Measurements from ENCODE around the gene TCFL5. TPM values are rescaled to one million over a fixed set of nuclear protein-coding genes. Genes with fewer than 3 reads are reported as not detected.

TCFL5 gene
- total RNA-seq, 1 experiment from 2014 or later = 31.7 TPM

- DNase-seq (ENCODE audit: low read depth) = no peak
- in situ Hi-C loops (cut with HindIII; ENCODE audit: low pct_unique_long_range_greater_than_20kb, low sequenced_read_pairs) = no loop called here
Observed at GRCh38 chr20:62846166-62846890, 15.3 kb downstream of the TCFL5 start.

DNA sequence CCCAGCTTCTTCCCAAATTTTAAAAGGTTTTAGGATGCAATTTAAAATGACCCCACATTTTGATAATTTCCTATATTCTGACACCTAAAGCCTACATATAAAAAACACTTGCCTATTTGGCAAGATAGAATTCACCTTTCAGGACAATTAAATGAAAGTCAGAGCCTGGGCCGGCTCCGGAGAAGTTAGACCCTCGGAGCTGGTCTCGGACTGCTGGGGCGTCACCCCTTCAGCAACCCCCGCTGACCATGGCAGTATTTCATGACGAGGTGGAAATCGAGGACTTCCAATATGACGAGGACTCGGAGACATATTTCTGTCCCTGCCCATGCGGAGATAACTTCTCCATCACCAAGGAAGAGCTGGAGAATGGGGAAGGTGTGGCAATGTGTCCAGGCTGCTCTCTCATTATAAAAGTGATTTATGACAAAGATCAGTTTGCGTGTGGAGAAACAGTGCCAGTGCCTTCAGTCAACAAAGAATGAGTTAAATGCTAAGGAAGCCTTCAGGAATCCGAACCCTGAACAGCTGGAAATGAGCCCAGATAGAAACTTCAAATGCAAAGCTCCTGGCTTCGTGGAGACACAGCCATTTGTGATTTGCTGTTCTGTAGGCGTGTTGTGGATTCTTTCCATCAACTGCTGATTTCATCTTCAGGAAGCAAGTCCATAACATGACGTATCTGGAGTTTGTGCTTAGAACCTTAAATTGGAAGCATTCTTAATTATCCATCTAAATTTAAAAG, 16.0 kb downstream of the TCFL5 start:
- DNase-seq (ENCODE audit: low read depth) = no peak
- in situ Hi-C loops (cut with HindIII; ENCODE audit: low pct_unique_long_range_greater_than_20kb, low sequenced_read_pairs) = no loop called here

DNA sequence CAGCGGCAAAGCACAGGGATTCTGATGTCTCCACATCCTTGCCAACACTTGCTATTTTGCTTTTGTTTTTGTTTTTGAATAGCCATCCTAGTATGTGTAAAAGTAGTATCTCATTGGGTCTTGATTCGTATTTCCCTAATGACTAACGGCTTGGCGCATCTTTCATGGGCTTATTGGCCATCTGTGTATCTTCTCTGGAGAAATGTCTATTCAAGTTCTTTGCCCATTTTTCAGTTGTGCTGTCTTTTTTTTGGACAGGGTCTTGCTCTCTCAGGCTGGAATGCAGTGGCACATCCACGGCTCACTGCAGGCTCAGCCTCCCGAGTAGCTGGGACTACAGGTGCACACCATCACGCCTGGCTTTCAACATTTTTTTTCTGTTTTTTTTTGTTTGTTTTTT, 17.4 kb downstream of the TCFL5 start:
- in situ Hi-C loops (cut with HindIII; ENCODE audit: low pct_unique_long_range_greater_than_20kb, low sequenced_read_pairs) = no loop called here
- no peak for DNase-seq (ENCODE audit: low read depth)

GRCh38 chr20:62843656-62844055, 18.0 kb downstream of the TCFL5 start:
- no peak for DNase-seq (ENCODE audit: low read depth)
- in situ Hi-C loops (cut with HindIII; ENCODE audit: low pct_unique_long_range_greater_than_20kb, low sequenced_read_pairs) = no loop called here

DNA sequence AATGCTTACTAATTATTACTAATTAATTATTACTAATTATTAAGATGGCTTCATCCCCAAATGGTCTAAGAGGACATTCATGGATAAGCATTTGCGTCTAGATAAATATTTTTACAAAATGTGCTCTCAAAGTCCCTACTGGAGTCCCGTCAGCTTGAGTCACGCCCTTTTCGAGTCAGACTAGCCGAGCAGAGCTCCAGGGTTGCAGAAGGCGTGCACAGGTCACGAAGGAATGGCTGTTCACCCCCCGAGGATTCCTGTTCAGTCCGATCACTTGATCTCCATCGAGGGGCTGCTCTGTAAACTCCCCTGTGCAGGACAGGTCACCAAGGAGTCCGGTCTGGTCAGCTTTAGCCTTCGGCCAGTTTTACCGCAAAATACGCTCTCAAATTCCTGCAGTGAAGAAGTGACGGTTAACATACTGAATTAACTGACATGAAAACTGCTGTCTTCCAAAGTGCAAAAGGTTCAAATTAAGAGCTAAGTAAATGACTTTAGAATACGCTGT, 19.9 kb downstream of the TCFL5 start:
- DNase-seq (ENCODE audit: low read depth) = no peak
- in situ Hi-C loops (cut with HindIII; ENCODE audit: low pct_unique_long_range_greater_than_20kb, low sequenced_read_pairs) = no loop called here

DNA sequence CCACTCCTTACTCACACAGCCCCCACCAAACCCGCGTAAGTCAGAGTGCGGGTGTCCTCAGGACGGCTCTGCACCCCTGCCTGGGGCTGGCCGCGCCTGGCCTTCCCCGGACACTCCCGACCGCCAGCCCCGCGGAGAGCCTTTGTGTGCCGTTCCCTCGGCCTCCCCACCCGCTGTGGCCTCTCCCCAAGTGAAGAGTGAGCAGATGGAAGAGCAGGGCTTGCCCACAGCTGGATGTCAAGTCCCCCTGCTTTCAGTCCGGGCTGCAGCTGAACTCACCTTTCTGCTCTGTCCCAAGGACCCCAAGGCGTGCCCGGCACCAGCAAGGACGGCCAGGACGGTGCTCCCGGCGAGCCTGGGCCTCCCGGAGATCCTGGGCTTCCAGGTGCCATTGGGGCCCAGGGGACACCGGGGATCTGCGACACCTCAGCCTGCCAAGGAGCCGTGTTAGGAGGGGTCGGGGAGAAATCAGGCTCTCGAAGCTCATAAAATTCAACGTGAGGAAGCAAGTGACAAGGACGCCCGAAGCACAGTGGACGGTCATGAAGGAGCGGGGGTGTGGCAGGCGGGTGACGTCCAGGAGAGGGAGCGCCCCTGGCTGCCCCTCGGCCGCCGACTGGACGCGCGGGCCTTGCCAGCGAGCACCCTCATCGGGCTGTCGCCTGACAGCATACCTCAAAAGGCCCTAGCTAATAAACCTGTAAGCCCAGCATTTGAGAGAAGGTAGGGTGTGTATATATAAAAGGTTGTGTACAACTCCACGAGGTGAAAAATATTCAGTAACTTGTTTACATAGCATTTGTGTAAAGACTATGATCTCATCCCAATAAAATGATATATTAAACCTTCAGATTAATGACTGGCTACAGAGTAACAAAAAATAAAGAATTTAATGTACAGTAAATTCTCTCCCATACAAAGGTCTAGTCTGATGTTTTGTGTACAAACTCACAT, 21.1 kb downstream of the TCFL5 start:
- in situ Hi-C loops (cut with HindIII; ENCODE audit: low pct_unique_long_range_greater_than_20kb, low sequenced_read_pairs) = no loop called here
- DNase-seq (ENCODE audit: low read depth) = no peak

DNA sequence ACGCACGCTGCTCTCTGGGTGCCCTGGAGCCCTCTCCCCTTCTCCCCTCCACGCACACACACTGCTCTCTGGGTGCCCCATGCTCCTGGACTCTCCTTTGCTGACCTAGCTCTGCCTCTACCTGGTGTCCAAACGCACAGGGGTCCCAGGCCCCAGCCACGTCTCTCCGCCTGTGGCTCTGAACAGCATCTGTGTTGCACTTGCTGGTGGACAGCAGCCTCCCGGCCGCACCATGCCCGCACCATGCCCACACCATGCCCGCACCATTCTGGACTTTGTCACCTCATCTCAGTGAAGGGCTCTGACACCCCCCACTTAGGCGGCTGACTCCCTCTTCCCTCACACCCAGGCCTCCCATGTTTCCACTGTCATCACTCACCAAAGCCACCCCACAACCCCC, 21.8 kb downstream of the TCFL5 start:
- no peak for DNase-seq (ENCODE audit: low read depth)
- in situ Hi-C loops (cut with HindIII; ENCODE audit: low pct_unique_long_range_greater_than_20kb, low sequenced_read_pairs) = no loop called here

GRCh38 chr20:62839261-62839660, 22.4 kb downstream of the TCFL5 start:
- no peak for DNase-seq (ENCODE audit: low read depth)
- in situ Hi-C loops (cut with HindIII; ENCODE audit: low pct_unique_long_range_greater_than_20kb, low sequenced_read_pairs) = no loop called here

DNA sequence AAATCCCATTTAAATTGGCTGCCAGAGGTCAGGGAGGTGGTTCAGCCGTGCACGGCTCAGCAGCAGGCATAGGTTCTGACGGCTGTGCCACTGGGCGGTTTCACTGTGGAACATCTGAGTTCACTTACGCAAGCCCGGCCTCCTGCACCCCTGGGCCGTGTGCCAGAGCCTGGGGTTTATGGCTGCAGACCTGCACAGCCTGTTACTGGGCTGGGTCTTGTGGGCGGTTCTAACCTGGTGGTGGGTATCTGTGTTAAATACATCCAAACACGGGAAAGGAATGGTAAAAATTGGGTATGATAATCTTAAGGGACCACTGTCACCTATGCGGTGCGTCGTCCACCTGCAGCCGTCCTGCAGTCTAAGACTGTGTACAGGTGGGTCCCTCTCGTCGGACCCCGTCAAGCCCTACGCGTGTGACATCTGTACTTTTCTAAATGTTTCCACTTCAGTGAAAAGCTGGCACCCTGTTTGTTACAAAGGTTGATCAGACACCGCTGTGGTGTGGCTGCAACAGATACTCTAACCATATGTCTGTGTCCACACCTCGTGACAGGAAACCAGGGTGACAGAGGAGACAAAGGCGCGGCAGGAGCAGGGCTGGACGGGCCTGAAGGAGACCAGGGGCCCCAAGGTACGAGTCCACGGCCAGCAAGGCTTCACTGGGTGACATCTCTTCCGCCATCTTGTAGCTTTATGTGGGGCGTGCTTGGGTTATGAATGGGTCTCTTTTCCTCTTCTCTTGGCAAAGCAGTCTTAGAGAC, 23.3 kb downstream of the TCFL5 start:
- in situ Hi-C loops (cut with HindIII; ENCODE audit: low pct_unique_long_range_greater_than_20kb, low sequenced_read_pairs) = no loop called here
- DNase-seq (ENCODE audit: low read depth) = no peak

DNA sequence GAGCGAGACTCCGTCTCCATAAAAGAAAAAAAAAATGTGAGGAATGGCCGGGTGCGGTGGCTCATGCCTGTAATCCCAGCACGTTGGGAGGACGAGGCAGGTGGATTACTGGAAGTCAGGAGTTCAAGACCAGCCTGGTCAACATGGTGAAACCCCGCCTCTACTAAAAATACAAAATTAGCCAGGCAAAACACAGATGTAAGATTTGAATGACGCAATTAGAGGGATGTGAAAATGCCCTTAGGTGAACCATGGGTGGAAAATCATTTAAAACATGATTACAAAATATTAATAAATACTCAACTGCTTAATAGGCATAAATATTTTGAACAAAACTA, 23.9 kb downstream of the TCFL5 start:
- in situ Hi-C loops (cut with HindIII; ENCODE audit: low pct_unique_long_range_greater_than_20kb, low sequenced_read_pairs) = no loop called here

DNA sequence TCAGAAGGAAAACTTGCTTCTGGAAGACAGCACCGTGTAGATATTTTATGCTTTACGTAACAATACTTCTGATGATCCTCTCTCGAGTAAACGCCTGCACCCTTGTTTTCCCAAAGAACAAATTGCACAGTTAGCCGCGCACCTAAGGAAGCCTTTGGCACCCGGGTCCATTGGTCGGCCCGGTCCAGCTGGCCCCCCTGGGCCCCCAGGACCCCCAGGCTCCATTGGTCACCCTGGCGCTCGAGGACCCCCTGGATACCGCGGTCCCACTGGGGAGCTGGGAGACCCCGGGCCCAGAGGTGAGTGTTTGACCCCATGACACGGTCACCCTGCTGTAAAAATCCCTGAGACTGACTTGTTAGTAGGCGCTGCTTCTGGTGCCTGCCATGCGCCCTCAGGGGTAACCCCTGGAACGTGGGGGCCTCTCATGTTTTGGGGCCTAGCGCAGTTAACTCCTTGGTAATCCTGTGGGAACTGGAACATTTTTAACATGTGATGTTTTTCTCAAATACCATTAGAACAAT, 24.6 kb downstream of the TCFL5 start:
- in situ Hi-C loops (cut with HindIII; ENCODE audit: low pct_unique_long_range_greater_than_20kb, low sequenced_read_pairs) = no loop called here
- no peak for DNase-seq (ENCODE audit: low read depth)

More for the DNA sequence above, 23.9 kb downstream of the TCFL5 start:
- no peak for DNase-seq (ENCODE audit: low read depth)

- in situ Hi-C loops (cut with HindIII; ENCODE audit: low pct_unique_long_range_greater_than_20kb, low sequenced_read_pairs) = no loop called here
- no peak for DNase-seq (ENCODE audit: low read depth)
Observed at GRCh38 chr20:62835931-62836861, 25.4 kb downstream of the TCFL5 start.

GRCh38 chr20:62834967-62835730, 26.5 kb downstream of the TCFL5 start:
- in situ Hi-C loops (cut with HindIII; ENCODE audit: low pct_unique_long_range_greater_than_20kb, low sequenced_read_pairs) = no loop called here
- no peak for DNase-seq (ENCODE audit: low read depth)

- no peak for DNase-seq (ENCODE audit: low read depth)
- in situ Hi-C loops (cut with HindIII; ENCODE audit: low pct_unique_long_range_greater_than_20kb, low sequenced_read_pairs) = no loop called here
Observed at GRCh38 chr20:62832951-62833391, 28.7 kb downstream of the TCFL5 start.

DNA sequence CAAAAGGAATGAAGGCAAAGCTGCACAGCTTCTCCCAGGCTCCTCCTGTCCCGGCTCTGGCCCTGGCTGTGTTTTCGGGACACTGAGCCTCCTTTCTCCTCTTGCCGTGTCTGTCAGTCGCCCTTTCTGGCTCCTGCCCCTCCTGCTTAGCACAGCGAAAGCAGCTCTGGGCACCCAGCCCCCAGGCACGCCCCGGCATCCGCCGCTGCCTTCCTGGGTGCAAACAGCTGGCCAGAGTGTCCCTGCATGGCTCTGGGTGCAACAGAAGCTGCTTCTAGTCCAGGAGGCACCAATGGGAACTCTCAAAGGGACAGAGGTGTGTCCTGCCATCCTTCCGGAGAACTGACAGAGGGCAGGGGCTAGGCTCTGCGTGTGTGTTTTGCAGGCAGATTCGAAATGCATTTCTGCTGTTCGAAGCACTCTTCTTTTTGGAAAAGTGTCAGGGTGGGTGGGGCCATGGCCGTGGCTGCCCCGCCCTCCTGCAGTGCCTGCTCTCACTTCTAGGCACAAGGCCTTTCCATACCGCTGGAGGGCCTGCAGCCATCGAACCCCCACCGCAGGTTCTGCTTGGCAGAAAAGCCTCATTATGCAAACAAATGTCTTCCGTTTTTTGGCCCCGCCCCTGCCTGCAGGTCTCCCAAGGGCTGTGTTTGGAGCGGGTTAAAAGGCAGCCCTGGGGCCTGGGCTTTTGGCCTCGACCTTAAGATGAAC, 29.3 kb downstream of the TCFL5 start:
- in situ Hi-C loops (cut with HindIII; ENCODE audit: low pct_unique_long_range_greater_than_20kb, low sequenced_read_pairs) = no loop called here
- no peak for DNase-seq (ENCODE audit: low read depth)

DNA sequence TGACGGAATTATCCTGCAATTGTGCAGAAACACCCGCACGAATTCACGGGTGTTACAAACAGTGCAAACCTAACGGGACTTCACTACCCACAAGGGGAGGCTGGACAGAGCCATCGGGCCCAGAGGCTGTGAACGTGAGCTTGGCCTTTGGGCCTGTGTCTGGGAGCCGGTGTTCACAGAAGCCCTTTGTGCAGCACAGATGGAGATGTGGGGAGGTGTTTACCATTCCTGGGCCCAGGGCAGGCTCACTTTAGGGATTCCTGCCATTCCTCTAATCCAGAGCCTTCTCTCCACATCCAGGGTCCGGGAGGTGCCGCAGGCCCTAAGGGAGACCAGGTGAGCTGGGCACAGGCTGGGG, 29.8 kb downstream of the TCFL5 start:
- in situ Hi-C loops (cut with HindIII; ENCODE audit: low pct_unique_long_range_greater_than_20kb, low sequenced_read_pairs) = no loop called here
- DNase-seq (ENCODE audit: low read depth) = no peak

All from Caki2 (cell line).